ENCODE results near the gene SORCS2. TPM values are rescaled to one million over a fixed set of nuclear protein-coding genes. Genes with fewer than 3 reads are reported as not detected.

The SORCS2 gene
- total and polyA plus RNA-seq, 2 of the 13 experiments (the other 11 are each of a cell fraction or from before 2014, with no cell fraction given) = 0.82 to 1.0 TPM

DNA sequence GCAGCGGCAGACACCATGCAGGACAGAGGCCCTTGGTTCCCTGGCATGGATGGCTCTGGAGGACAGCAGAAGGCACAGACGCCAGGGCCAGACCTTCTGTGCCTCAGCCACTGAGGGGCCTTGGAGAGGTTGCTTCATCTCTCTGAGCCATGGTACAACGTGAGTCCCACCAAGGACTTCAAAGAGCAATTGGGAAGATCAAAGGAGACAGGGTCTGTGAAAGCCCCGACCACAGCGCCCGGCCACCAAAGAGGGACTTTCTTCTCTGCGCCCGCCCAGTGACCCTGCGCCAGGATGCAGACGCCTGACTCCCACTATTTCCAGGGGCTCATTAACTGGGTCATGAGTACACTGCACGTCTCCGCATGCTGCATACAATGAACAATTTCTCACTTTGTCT lies 573.3 kb downstream of the SORCS2 start (continued):
- TF ChIP-seq, protein P1, sequence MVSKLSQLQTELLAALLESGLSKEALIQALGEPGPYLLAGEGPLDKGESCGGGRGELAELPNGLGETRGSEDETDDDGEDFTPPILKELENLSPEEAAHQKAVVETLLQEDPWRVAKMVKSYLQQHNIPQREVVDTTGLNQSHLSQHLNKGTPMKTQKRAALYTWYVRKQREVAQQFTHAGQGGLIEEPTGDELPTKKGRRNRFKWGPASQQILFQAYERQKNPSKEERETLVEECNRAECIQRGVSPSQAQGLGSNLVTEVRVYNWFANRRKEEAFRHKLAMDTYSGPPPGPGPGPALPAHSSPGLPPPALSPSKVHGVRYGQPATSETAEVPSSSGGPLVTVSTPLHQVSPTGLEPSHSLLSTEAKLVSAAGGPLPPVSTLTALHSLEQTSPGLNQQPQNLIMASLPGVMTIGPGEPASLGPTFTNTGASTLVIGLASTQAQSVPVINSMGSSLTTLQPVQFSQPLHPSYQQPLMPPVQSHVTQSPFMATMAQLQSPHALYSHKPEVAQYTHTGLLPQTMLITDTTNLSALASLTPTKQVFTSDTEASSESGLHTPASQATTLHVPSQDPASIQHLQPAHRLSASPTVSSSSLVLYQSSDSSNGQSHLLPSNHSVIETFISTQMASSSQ (IDR thresholded peaks at IDR 0.05; ENCODE audit: low read depth) = no peak
- TF ChIP-seq, protein P1 (CRISPR knock-in tag; IDR thresholded peaks at IDR 0.05; ENCODE audit: borderline replicate concordance) = peak; percentile 34; the same call in 1 of the 2 replicates
- TF ChIP-seq ZBTB7B (CRISPR knock-in tag; IDR thresholded peaks at IDR 0.05) (0 out of 2 replicates have a peak, but pooled peaks have one; percentile 19), SOX6 (IDR thresholded peaks at IDR 0.05) (no peak), SOX6 (CRISPR knock-in tag; IDR thresholded peaks at IDR 0.05) (peak; percentile 49; the same call in 1 of the 2 replicates), PHF20 (CRISPR knock-in tag; IDR thresholded peaks at IDR 0.05) (no peak), MED8 (CRISPR knock-in tag; IDR thresholded peaks at IDR 0.05; ENCODE audit: insufficient replicate concordance) (peak; percentile 47), SOX13 (IDR thresholded peaks at IDR 0.05) (0 out of 2 replicates have a peak, but pooled peaks have one; percentile 19), SOX13 (CRISPR knock-in tag; conservative IDR thresholded peaks at IDR 0.05 in 1 of 2, IDR thresholded peaks at IDR 0.05 in 1 of 2) (no peak), RXRA (CRISPR knock-in tag; IDR thresholded peaks at IDR 0.05) (peak; percentile 70; the same call in 1 of the 2 replicates), CEBPB (IDR thresholded peaks at IDR 0.05; ENCODE audit: borderline replicate concordance, low read depth, low read length) (peak; percentile 70; the same call in 1 of the 2 replicates), ZNF720 (CRISPR knock-in tag; IDR thresholded peaks at IDR 0.05) (no peak), HNRNPL (IDR thresholded peaks at IDR 0.05; ENCODE audit: low read depth, low read length) (0 out of 2 replicates have a peak, but pooled peaks have one; percentile 54), XRCC5 (optimal IDR thresholded peaks at IDR 0.05; ENCODE audit: low read length) (peak; percentile 43), ZNF605 (CRISPR knock-in tag; IDR thresholded peaks at IDR 0.05) (no peak), CREM (IDR thresholded peaks at IDR 0.05) (peak; percentile 67; the same call in 1 of the 2 replicates), CREM (CRISPR knock-in tag; IDR thresholded peaks at IDR 0.05) (no peak)
- TF ChIP-seq, protein P2, sequence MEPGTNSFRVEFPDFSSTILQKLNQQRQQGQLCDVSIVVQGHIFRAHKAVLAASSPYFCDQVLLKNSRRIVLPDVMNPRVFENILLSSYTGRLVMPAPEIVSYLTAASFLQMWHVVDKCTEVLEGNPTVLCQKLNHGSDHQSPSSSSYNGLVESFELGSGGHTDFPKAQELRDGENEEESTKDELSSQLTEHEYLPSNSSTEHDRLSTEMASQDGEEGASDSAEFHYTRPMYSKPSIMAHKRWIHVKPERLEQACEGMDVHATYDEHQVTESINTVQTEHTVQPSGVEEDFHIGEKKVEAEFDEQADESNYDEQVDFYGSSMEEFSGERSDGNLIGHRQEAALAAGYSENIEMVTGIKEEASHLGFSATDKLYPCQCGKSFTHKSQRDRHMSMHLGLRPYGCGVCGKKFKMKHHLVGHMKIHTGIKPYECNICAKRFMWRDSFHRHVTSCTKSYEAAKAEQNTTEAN (CRISPR knock-in tag; conservative IDR thresholded peaks at IDR 0.05) = no peak
- TF ChIP-seq, protein P3, sequence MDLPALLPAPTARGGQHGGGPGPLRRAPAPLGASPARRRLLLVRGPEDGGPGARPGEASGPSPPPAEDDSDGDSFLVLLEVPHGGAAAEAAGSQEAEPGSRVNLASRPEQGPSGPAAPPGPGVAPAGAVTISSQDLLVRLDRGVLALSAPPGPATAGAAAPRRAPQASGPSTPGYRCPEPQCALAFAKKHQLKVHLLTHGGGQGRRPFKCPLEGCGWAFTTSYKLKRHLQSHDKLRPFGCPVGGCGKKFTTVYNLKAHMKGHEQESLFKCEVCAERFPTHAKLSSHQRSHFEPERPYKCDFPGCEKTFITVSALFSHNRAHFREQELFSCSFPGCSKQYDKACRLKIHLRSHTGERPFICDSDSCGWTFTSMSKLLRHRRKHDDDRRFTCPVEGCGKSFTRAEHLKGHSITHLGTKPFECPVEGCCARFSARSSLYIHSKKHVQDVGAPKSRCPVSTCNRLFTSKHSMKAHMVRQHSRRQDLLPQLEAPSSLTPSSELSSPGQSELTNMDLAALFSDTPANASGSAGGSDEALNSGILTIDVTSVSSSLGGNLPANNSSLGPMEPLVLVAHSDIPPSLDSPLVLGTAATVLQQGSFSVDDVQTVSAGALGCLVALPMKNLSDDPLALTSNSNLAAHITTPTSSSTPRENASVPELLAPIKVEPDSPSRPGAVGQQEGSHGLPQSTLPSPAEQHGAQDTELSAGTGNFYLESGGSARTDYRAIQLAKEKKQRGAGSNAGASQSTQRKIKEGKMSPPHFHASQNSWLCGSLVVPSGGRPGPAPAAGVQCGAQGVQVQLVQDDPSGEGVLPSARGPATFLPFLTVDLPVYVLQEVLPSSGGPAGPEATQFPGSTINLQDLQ (CRISPR knock-in tag; IDR thresholded peaks at IDR 0.05) = no peak
